K562 (cell line): ENCODE measurements around the gene S100P. TPM values are rescaled to one million over a fixed set of nuclear protein-coding genes. Genes with fewer than 3 reads are reported as not detected.
"Not testable (repeated sequence)": the region's sequence is repeated elsewhere in the genome, so short reads cannot be mapped to it uniquely, and the experiment has no call there.

ENCODE experiments used
- ATAC-seq: fragments of 200-7000 bp; cut with Tn5 transposase; 3 replicates; pipeline ENCODE4 v1.9.1; 2020; ENCODE audit warnings: moderate library complexity
- BruUV-seq: library from RNA; stranded (reverse); fragments of 400-500 nt; replicated peaks from 2 replicates; lab custom pipeline; 2021; lab: Mats Ljungman, UMichigan
- CTCF ChIA-PET: fragments of 300-600 bp; formaldehyde crosslinking; extraction: SDS; loops from one replicate; lab custom pipeline; 2021; ENCODE audit warnings: low intra/inter-chr PET ratio; lab: Yijun Ruan, JAX
- POLR2A ChIA-PET: fragments of 300-600, 350-650 bp; sonication (Branson Sonifier 250); formaldehyde crosslinking; extraction: SDS; loops from one replicate; lab custom pipeline; 2021; ENCODE audit warnings: antibody characterized with exemption, inconsistent platforms; lab: Yijun Ruan, JAX
- DNase-seq, 4 experiments: peaks; one replicate each; pipeline versions ENCODE4 v3.0.0 to v3.0.0-alpha.2; 2011 to 2018; ENCODE audit warnings: low spot score in 3 of 4, mixed read lengths in 3 of 4; ENCODE audit errors: extremely low read depth in 1 of 4
- FAIRE-seq: peaks from 2 replicates; lab custom pipeline; 2011; peaks lifted over from hg19 to GRCh38; lab: Jason Lieb, UNC
- H2AFZ ChIP-seq: 2 replicates; pipeline ENCODE4 v1.6.0; 2011; ENCODE audit warnings: low read depth, low read length, control low read depth, inconsistent platforms
- H3K27ac ChIP-seq: fragments of 200-600 bp; 3 replicates; pipeline ENCODE4 v1.8.0; 2011; ENCODE audit warnings: low read depth, mild to moderate bottlenecking, control low read depth, inconsistent platforms, low read length, moderate library complexity, mixed read lengths; ENCODE audit errors: extremely low read depth
- H3K27me3 ChIP-seq, 2 experiments: fragments of 300-600 bp in 1 of 2; 2 replicates in 1 of 2; 3 replicates in 1 of 2; pipeline versions ENCODE4 v1.6.0 to v1.8.0; 2011; ENCODE audit warnings: inconsistent platforms in 2 of 2, low read length in 2 of 2, mild to moderate bottlenecking in 1 of 2, mixed read lengths in 1 of 2, moderate library complexity in 1 of 2; ENCODE audit not compliant: control insufficient read depth in 2 of 2, insufficient read depth in 2 of 2
- H3K36me3 ChIP-seq: fragments of 300-600 bp; 3 replicates; pipeline ENCODE4 v1.8.0; 2011; ENCODE audit warnings: mild to moderate bottlenecking, low read length, inconsistent platforms; ENCODE audit not compliant: control insufficient read depth, insufficient read depth
- H3K4me1 ChIP-seq, 2 experiments: fragments of 200-600 bp in 1 of 2; replicated peaks in 1 of 2; 2 replicates in 1 of 2; 3 replicates in 1 of 2; pipeline versions ENCODE4 v1.5.1 to v1.8.0; 2011; ENCODE audit warnings: inconsistent platforms in 2 of 2, low read length in 2 of 2, mild to moderate bottlenecking in 1 of 2, mixed read lengths in 1 of 2, moderate library complexity in 1 of 2; ENCODE audit not compliant: control insufficient read depth in 2 of 2, insufficient read depth in 2 of 2
- H3K4me2 ChIP-seq: 2 replicates; pipeline ENCODE4 v1.6.1; 2011; ENCODE audit warnings: low read length, control low read depth, inconsistent platforms, mixed read lengths; ENCODE audit not compliant: insufficient read depth
- H3K4me3 ChIP-seq: fragments of 200-600 bp; sonication (generic), shearing (Covaris generic); 2 replicates; pipeline ENCODE4 v1.5.1; 2016; ENCODE audit warnings: control low read depth, inconsistent platforms
- H3K79me2 ChIP-seq: fragments of 200-600 bp; 3 replicates; pipeline ENCODE4 v1.8.0; 2011; ENCODE audit warnings: low read length, inconsistent platforms; ENCODE audit not compliant: control insufficient read depth, insufficient read depth
- H3K9ac ChIP-seq, 2 experiments: 2 replicates each; pipeline versions ENCODE4 v1.6.0 to v1.6.1; 2011; ENCODE audit warnings: low read depth in 2 of 2, low read length in 2 of 2, control low read depth in 1 of 2, inconsistent platforms in 1 of 2, mild to moderate bottlenecking in 1 of 2, mixed read lengths in 1 of 2; ENCODE audit not compliant: insufficient read depth in 1 of 2
- H3K9me1 ChIP-seq: one replicate; pipeline ENCODE4 v1.6.0; 2011; ENCODE audit warnings: inconsistent platforms, mild to moderate bottlenecking, low read length, moderate library complexity; ENCODE audit not compliant: control insufficient read depth, insufficient read depth
- H3K9me3 ChIP-seq: replicated peaks from 2 replicates; pipeline ENCODE4 v1.5.1; 2011; ENCODE audit warnings: low read depth, low read length, inconsistent platforms; ENCODE audit not compliant: control insufficient read depth, insufficient read depth
- H4K20me1 ChIP-seq: replicated peaks from 2 replicates; pipeline ENCODE4 v1.6.1; 2011; ENCODE audit warnings: low read length, inconsistent platforms, mixed read lengths; ENCODE audit not compliant: control insufficient read depth, insufficient read depth
- ARHGAP35 ChIP-seq: fragments of 450-650 bp; IDR thresholded peaks from 2 replicates; pipeline ENCODE4 v1.6.1; 2018; ENCODE audit not compliant: partially characterized antibody
- CBX1 ChIP-seq: sonication (generic); IDR thresholded peaks from 2 replicates; pipeline ENCODE4 v1.6.1; 2016; ENCODE audit warnings: antibody characterized with exemption, low read depth, mild to moderate bottlenecking
- CHCHD3 ChIP-seq: fragments of 250-450 bp; sonication (Bioruptor Pico); IDR thresholded peaks from 2 replicates; pipeline ENCODE4 v2.1.2; 2022; ENCODE audit warnings: mild to moderate bottlenecking
- FOXP1 ChIP-seq: sonication (generic); formaldehyde crosslinking; IDR thresholded peaks from 2 replicates; pipeline ENCODE4 v1.8.0; 2022; ENCODE audit warnings: mild to moderate bottlenecking, missing genetic modification reagents
- GTF2E2 ChIP-seq: fragments of 200-800 bp; sonication (Bioruptor generic); IDR thresholded peaks from 2 replicates; pipeline ENCODE4 v1.6.1; 2016; ENCODE audit warnings: missing genetic modification characterization, missing compliant biosample characterization
- HDAC3 ChIP-seq: fragments of 450-650 bp; IDR thresholded peaks from 2 replicates; pipeline ENCODE4 v1.6.1; 2018; ENCODE audit warnings: borderline replicate concordance, mild to moderate bottlenecking, moderate library complexity; ENCODE audit not compliant: partially characterized antibody
- MAFG ChIP-seq: fragments of 450-650 bp; conservative IDR thresholded peaks from 2 replicates; pipeline ENCODE4 v1.6.1; 2016; ENCODE audit warnings: missing genetic modification characterization, missing compliant biosample characterization
- MTA3 ChIP-seq: fragments of 450-650 bp; formaldehyde crosslinking; IDR thresholded peaks from 2 replicates; pipeline ENCODE4 v1.6.1; 2017; ENCODE audit warnings: mild to moderate bottlenecking, borderline replicate concordance
- NFATC3 ChIP-seq: fragments of 450-650 bp; IDR thresholded peaks from 2 replicates; pipeline ENCODE4 v1.6.1; 2017; ENCODE audit warnings: mild to moderate bottlenecking
- NFYB ChIP-seq: IDR thresholded peaks from 2 replicates; pipeline ENCODE4 v1.6.1; 2011; ENCODE audit warnings: mild to moderate bottlenecking, moderate library complexity; ENCODE audit not compliant: insufficient read length; ENCODE audit errors: extremely low read depth
- NR1H2 ChIP-seq: sonication (generic); formaldehyde crosslinking; IDR thresholded peaks from 2 replicates; pipeline ENCODE4 v1.4.0; 2020; ENCODE audit warnings: mild to moderate bottlenecking, missing genetic modification reagents
- PTBP1 ChIP-seq: fragments of 200-400 bp; formaldehyde crosslinking; IDR thresholded peaks from 2 replicates; pipeline ENCODE4 v1.6.1; 2017; ENCODE audit warnings: low read depth, low read length
- RBM25 ChIP-seq: fragments of 200-400 bp; formaldehyde crosslinking; IDR thresholded peaks from 2 replicates; pipeline ENCODE4 v1.6.1; 2018; ENCODE audit warnings: low read length, low read depth, moderate library complexity; ENCODE audit not compliant: severe bottlenecking
- SMARCA4 ChIP-seq: fragments of 450-650 bp; IDR thresholded peaks from 2 replicates; pipeline ENCODE4 v1.6.1; 2016
- SNIP1 ChIP-seq: fragments of 450-650 bp; IDR thresholded peaks from 2 replicates; pipeline ENCODE4 v1.7.1; 2017; ENCODE audit warnings: low read depth, mild to moderate bottlenecking
- SREBF1 ChIP-seq: fragments of 150-350 bp; IDR thresholded peaks from 2 replicates; pipeline ENCODE4 v1.6.1; 2014; ENCODE audit warnings: antibody characterized with exemption, low read depth, low read length, borderline replicate concordance
- TEAD4 ChIP-seq, 2 experiments: sonication (generic) in 1 of 2; formaldehyde crosslinking in 1 of 2; IDR thresholded peaks; 2 replicates each; pipeline versions ENCODE4 v1.6.1 to v1.8.0; 2012 to 2022; ENCODE audit warnings: borderline replicate concordance in 1 of 2, inconsistent platforms in 1 of 2, low read length in 1 of 2, mild to moderate bottlenecking in 1 of 2, missing genetic modification reagents in 1 of 2
- TGIF2 ChIP-seq: sonication (generic); formaldehyde crosslinking; IDR thresholded peaks from 2 replicates; pipeline ENCODE4 v1.8.1; 2022; ENCODE audit warnings: mild to moderate bottlenecking, missing genetic modification reagents, moderate library complexity
- TRIM28 ChIP-seq: fragments of 450-650 bp; IDR thresholded peaks from 2 replicates; pipeline ENCODE4 v1.6.1; 2017
- ZBTB1 ChIP-seq: sonication (generic); formaldehyde crosslinking; IDR thresholded peaks from 2 replicates; pipeline ENCODE4 v1.8.1; 2023; ENCODE audit warnings: missing genetic modification reagents, low read depth, mild to moderate bottlenecking, borderline replicate concordance
- ZBTB17 ChIP-seq: fragments of 450-650 bp; formaldehyde crosslinking; IDR thresholded peaks from 2 replicates; pipeline ENCODE4 v1.4.0; 2020; ENCODE audit warnings: mild to moderate bottlenecking
- WGBS: fragments of 100-300 bp; shearing (Covaris generic); methylation state at CpG from one replicate; pipeline ENCODE4 v1.1.6; 2016; ENCODE audit warnings: low coverage, mixed read lengths; ENCODE audit not compliant: insufficient coverage; ENCODE audit errors: missing lambda C conversion rate; 5-methylcytosine and 5-hydroxymethylcytosine counted together
- in situ Hi-C: fragments of 300-500 bp; cut with MboI; formaldehyde crosslinking; loops from 4 replicates; pipeline ENCODE4 v1.15.0; 2018; ENCODE audit warnings: inconsistent platforms, mixed read lengths
- intact Hi-C: fragments of 100-400 bp; cut with micrococcal nuclease; formaldehyde crosslinking; loops from 2 replicates; pipeline ENCODE4 v1.14.2; 2022
- polyA plus RNA-seq, 8 experiments: library from polyadenylated mRNA; depleted of rRNA in 4 of 8; stranded (reverse) in 5 of 8; unstranded in 3 of 8; fragments of >200 nt; fragmentation: Nextera tagmentation in 2 of 8; fragmentation: Illumina TruSeq in 1 of 8; extraction: Ambion mirVana in 2 of 8; extraction: Trizol in 1 of 8; gene quantifications; 2 replicates each; pipeline versions ENCODE4 v1.2.1 to v1.2.3, GENCODE V29; 2011 to 2014; ENCODE audit warnings: inconsistent platforms in 1 of 8, missing spikeins in 1 of 8
- total RNA-seq, 7 experiments: library from RNA; depleted of rRNA in 6 of 7; stranded (reverse); fragments of >200 nt in 6 of 7; fragmentation: Illumina TruSeq in 2 of 7; extraction: Trizol in 2 of 7; gene quantifications; 2 replicates each; pipeline versions ENCODE4 v1.2.1 to v1.2.3, GENCODE V29; 2011 to 2021; ENCODE audit warnings: low replicate concordance in 1 of 7
- TF ChIP-seq, protein P1 (sequence below): fragments of 250-450 bp; sonication (Bioruptor Pico); IDR thresholded peaks from 2 replicates; pipeline ENCODE4 v1.5.0; 2021

Gene S100P
- total and polyA plus RNA-seq, 9 of the 15 experiments (the other 6 are each of a cell fraction or from before 2014, with no cell fraction given) = 4.1 to 23.8 (median 7.5) TPM

GRCh38 chr4:6673191-6673659 is 20.5 kb upstream of the S100P start:
- peak overlapping the region; percentile 90 to 96; a peak in 3 of 4 replicates for H3K9ac ChIP-seq
- whole genome bisulfite sequencing = 14% methylated on average over 10 of the region's 14 CpGs
- peak overlapping the region; percentile 95 for H3K4me3 ChIP-seq
- peaks cover 26 to 33% of the 10 kb centered on the region in 2 experiments for H3K4me1 ChIP-seq
- in situ Hi-C loops; H3K27me3 ChIP-seq; H3K9me1 ChIP-seq; intact Hi-C loops; FAIRE-seq; H3K9me3 ChIP-seq; TF ChIP-seq TEAD4 (CRISPR knock-in tag; IDR thresholded peaks at IDR 0.05; ENCODE audit: borderline replicate concordance): not testable (repeated sequence)
- peak overlapping the region; percentile 98 for H2AFZ ChIP-seq
- TSS peak; percentile 96 for BruUV-seq
- H3K36me3 ChIP-seq = peaks cover 31% of the 10 kb centered on the region
- H3K79me2 ChIP-seq = peaks cover 40% of the 10 kb centered on the region
- peaks cover 28% of the 10 kb centered on the region; the same call in 1 of the 2 replicates for H4K20me1 ChIP-seq
- H3K4me2 ChIP-seq = peak overlapping the region; percentile 90
- ChIA-PET POLR2A (interaction anchor here (0.7 to 5.4 kb wide), 19 partner anchors 8 to 239 kb away, joined by 3 to 40 read pairs (median 7); partner anchors contain the start of genes MAN2B2, MRFAP1 and S100P), CTCF (interaction anchor here (0.7 to 0.8 kb wide), 2 partner anchors 45 to 854 kb away, joined by 3 read pairs; no protein-coding TSS in a partner anchor)
- DNase-seq (peak in 1 of 4 experiments; percentile 76), ATAC-seq (peak; percentile 33)
- peak overlapping the region; percentile 99 for H3K27ac ChIP-seq
- TF ChIP-seq MAFG (peak; percentile 22; the same call in 1 of the 2 replicates), SMARCA4 (peak; percentile 47; the same call in 1 of the 2 replicates), CBX1 (peak; percentile 95), SNIP1 (0 out of 2 replicates have a peak, but pooled peaks have one; percentile 30), TGIF2 (0 out of 2 replicates have a peak, but pooled peaks have one; percentile 19), TEAD4 (IDR thresholded peaks at IDR 0.05; ENCODE audit: low read length) (peak; percentile 28), ARHGAP35 (peak; percentile 19), PTBP1 (0 out of 2 replicates have a peak, but pooled peaks have one; percentile 28), GTF2E2 (peak; percentile 87; the same call in 1 of the 2 replicates), CHCHD3 (0 out of 2 replicates have a peak, but pooled peaks have one; percentile 12), RBM25 (peak; percentile 42), ZBTB1 (peak; percentile 14; the same call in 1 of the 2 replicates), MTA3 (peak; percentile 98), FOXP1 (peak; percentile 58; the same call in 1 of the 2 replicates), ZBTB17 (CRISPR knock-in tag) (0 out of 2 replicates have a peak, but pooled peaks have one; percentile 12), SREBF1 (peak; percentile 97), NR1H2 (CRISPR knock-in tag) (0 out of 2 replicates have a peak, but pooled peaks have one; percentile 81), TRIM28 (peak; percentile 37; the same call in 1 of the 2 replicates), NFATC3 (0 out of 2 replicates have a peak, but pooled peaks have one; percentile 56), HDAC3 (peak; percentile 36), NFYB (peak; percentile 87)
- TF ChIP-seq, protein P1, sequence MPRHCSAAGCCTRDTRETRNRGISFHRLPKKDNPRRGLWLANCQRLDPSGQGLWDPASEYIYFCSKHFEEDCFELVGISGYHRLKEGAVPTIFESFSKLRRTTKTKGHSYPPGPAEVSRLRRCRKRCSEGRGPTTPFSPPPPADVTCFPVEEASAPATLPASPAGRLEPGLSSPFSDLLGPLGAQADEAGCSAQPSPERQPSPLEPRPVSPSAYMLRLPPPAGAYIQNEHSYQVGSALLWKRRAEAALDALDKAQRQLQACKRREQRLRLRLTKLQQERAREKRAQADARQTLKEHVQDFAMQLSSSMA (CRISPR knock-in tag) = 0 out of 2 replicates have a peak, but pooled peaks have one; percentile 32
